Fibroblast of villous mesenchyme (primary cell): ENCODE results near the gene ECE1. TPM values are rescaled to one million over a fixed set of nuclear protein-coding genes. Genes with fewer than 3 reads are reported as not detected.

Source experiments
- DNase-seq: peaks from one replicate; pipeline ENCODE4 v3.0.0-alpha.2; 2010; ENCODE audit warnings: low read depth
- H3K4me3 ChIP-seq: 2 replicates; pipeline ENCODE4 v1.5.1; 2011; ENCODE audit warnings: low read depth, mild to moderate bottlenecking, low read length
- total RNA-seq: library from RNA; depleted of rRNA; stranded (reverse); fragments of >200 nt; gene quantifications from 2 replicates; pipeline ENCODE4 v1.2.3, GENCODE V29; 2012
- TF ChIP-seq, protein P1 (sequence below): IDR thresholded peaks from 2 replicates; pipeline ENCODE4 v1.5.1; 2012; ENCODE audit warnings: low read depth, mild to moderate bottlenecking, low read length; ENCODE audit not compliant: insufficient read depth

The ECE1 gene
- total RNA-seq, 1 donor, result 127 TPM

DNA sequence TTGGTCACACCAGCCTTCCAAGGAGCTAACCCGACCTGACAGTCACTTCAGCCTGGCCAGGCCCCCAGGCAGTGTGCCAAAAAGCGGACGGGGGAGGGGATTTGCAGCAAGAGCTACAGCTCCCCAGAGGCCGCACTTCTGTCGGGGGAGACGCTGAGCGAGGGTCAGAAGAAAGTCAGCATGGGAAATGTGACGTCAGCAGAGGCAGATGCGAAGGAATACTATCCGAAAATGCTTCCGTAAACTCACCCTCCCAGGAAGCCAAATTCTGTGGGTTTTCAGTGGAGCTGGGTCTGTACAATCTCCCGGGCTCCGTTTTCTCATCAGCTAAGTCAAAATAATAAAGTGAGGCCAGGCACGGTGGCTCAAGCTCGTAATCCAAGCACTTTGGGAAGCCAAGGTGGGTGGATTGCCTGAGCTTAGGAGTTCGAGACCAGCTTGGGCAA lies 28.5 kb upstream of the ECE1 start:
- peak; percentile 99 for DNase-seq
- TF ChIP-seq, protein P1, sequence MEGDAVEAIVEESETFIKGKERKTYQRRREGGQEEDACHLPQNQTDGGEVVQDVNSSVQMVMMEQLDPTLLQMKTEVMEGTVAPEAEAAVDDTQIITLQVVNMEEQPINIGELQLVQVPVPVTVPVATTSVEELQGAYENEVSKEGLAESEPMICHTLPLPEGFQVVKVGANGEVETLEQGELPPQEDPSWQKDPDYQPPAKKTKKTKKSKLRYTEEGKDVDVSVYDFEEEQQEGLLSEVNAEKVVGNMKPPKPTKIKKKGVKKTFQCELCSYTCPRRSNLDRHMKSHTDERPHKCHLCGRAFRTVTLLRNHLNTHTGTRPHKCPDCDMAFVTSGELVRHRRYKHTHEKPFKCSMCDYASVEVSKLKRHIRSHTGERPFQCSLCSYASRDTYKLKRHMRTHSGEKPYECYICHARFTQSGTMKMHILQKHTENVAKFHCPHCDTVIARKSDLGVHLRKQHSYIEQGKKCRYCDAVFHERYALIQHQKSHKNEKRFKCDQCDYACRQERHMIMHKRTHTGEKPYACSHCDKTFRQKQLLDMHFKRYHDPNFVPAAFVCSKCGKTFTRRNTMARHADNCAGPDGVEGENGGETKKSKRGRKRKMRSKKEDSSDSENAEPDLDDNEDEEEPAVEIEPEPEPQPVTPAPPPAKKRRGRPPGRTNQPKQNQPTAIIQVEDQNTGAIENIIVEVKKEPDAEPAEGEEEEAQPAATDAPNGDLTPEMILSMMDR, result no peak

DNA sequence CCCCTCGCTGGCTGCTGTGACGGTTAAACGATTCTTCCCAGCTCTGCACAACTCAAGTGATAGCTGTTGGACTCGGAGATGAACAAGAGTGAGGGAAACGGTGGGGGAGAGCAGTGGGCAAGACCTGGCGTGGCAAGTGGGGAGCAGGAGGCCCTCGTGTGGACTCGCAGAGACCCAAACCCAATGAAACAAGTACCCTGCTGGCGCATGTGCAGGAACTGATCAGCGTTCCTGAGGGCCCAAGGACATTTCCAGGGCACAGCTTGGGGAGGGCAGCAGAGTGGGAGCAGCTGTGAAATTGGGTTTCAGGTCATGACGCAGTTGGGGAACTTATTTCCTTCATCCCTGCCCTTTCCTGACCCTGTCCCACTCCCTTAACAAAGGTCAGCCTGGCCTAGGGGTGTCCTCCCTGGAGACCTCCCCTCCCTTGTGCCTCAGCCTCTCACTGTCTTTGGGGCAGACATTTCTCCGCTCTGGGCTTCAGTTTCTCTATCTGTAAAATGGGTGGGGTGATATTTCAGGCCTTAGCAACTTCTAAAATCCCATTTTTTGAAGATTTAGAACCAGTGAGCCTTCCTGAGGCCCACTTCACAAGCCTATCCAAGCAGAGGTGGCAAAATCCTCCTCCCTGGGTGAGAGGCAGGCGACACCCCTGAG lies 27.9 kb upstream of the ECE1 start:
- no peak overlapping the region for H3K4me3 ChIP-seq
- TF ChIP-seq, protein P1, result no peak
- DNase-seq, result no peak

More for the DNA sequence above, 28.5 kb upstream of the ECE1 start:
- H3K4me3 ChIP-seq, result no peak overlapping the region

DNA sequence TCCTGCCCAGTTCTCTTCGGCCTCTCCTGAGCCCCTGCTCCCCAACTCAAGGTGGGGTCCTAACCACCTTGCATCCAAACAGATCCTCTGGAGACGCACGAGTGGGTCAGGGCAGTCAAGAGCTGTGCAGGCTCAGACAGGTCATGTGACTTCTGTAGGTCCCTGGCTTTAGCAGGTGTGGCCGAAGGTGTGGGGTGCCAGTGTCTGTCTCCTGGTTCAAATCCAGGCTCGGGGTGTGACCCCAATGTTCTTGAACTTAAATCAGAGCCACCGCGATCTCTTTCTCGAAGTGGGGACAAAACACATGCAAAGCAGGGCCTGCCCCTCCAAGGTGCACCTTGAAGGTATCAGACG lies 27.4 kb upstream of the ECE1 start:
- TF ChIP-seq, protein P1, result no peak
- no peak overlapping the region for H3K4me3 ChIP-seq
- no peak for DNase-seq

DNA sequence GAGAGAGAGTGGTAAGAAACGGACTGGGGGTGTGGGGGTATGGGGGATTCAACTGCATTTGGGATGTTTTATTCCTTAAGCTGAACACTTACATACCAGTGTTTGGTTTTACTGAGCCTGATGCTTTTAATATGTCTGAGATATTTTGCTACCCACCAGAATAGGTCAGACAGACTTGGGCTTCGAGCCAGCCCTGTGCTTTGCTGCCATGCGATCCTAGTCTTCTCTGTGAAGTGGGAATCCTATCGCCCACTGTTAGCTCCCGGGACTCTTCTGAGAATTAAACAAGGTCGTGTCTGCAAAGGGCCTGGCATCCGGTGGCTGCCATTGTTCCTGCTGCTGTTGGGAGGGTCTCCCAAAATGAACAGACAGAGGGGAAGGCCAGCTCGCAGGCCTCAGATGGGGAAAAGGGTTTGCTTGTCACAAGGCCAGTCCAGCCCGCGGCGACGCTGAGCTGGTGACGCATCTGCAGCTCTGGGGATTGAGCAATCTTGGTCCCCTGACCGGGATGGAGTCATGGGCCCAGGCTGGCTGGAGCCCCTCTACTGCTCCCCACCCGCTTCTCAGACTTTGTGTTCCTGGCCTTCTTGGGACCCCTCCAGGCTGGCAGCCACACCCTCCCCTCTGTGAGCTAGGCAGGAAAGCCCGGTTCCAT lies 26.9 kb upstream of the ECE1 start:
- TF ChIP-seq, protein P1, result no peak
- no peak overlapping the region for H3K4me3 ChIP-seq
- peak; percentile 97 for DNase-seq

DNA sequence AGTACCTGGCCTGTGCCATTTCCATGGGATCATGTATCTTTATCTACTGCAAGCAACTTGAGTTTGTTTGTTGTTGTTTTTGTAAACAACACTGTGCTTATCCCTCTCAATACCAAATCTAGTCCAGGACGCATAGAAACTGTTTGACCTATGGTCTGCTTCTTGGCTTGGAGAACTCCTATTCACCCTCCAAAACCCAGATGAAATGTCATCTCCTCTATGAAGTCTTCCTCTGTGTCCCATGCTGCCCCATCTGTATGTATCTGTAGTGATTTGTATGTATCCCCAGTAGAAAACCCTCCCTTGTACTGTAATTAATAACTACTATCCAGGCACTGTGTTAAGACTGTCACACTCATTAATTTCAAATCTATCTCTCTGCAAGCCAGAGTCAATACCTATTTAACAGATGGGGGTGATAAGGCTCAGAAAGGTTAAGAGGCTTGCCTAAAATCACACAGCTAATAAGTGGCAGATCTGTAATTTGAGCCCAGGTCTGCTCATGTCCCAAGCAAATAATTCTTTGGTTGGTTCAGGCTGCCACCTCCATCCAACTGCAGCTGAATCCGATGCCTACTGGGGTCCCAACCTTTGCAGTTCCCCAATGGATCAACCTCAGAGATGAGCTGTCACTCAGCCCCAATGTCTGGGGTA lies 24.6 kb upstream of the ECE1 start:
- no peak for DNase-seq
- no peak overlapping the region for H3K4me3 ChIP-seq
- TF ChIP-seq, protein P1, result no peak

DNA sequence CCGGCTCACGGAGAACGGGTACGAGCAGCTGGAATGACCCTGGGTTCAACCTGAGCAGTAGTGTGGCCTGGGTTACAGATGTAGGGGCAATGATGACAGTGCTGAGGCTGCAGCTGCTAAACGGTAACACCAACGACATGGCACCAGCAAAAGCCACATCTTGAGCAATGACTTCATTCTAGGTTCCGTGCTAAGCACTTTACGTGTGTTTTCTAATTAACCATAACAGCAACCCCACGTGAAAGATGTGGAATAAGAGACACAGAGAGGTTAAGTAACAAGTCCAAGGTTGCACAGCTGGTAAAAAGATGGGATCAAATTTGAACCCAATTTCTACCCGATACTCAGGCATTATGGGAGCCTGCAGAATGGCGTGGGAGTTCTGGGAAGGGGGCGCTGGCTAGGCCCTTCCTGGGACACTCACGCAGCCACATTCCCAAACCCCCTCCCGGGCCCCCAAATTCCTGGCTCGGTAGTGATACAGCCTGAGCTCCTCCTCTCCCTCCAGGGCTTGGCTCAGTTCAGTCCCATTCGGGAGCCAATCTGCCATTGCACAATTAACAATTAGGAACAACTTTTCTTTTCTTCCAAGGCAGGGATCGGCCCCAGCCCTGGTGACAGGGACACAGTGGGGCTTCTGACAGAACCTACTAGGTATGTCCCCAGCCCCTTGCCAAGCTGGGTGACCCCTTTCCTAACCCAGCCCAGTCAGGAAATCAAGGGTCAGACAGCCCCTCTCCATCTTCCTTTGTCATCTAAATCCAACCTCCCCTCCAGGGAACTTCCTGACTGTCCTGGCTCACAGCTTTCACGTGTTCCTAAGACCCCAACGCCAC lies 23.8 kb upstream of the ECE1 start:
- DNase-seq, result no peak
- H3K4me3 ChIP-seq, result no peak overlapping the region
- TF ChIP-seq, protein P1, result no peak
